NCI-H2196 (cell line): ENCODE results near the gene MPC1L.

ENCODE experiments used
- DNase-seq: peaks from one replicate; lab custom pipeline; 2025; ENCODE audit not compliant: unreplicated experiment; lab: John Stamatoyannopoulos, UW

Gene MPC1L

GRCh38 chrX:40625294-40625693 lies 2.1 kb downstream of the MPC1L start:
- no peak for DNase-seq

- DNase-seq: no peak
Observed at GRCh38 chrX:40628506-40628905, 5.3 kb downstream of the MPC1L start.

- no peak for DNase-seq
Observed at GRCh38 chrX:40632199-40632598, 9.0 kb downstream of the MPC1L start.

- DNase-seq: no peak
Observed at GRCh38 chrX:40637687-40638086, 14.5 kb downstream of the MPC1L start.

- DNase-seq: no peak
Observed at GRCh38 chrX:40644176-40644575, 20.9 kb downstream of the MPC1L start.

- DNase-seq: no peak
Observed at GRCh38 chrX:40644821-40645358, 21.7 kb downstream of the MPC1L start.

- no peak for DNase-seq
Observed at GRCh38 chrX:40646489-40647306, 23.5 kb downstream of the MPC1L start.

GRCh38 chrX:40647307-40648197 lies 24.3 kb downstream of the MPC1L start, which contains the start of gene CXorf38:
Gene CXorf38 (minus strand): TSS chrX:40647561. CDS start chrX:40647520, 41 bp downstream.
- peak; percentile 85 for DNase-seq

- DNase-seq: peak; percentile 51
Observed at GRCh38 chrX:40651620-40652223, 28.5 kb downstream of the MPC1L start.

GRCh38 chrX:40652664-40653063 lies 29.4 kb downstream of the MPC1L start:
- DNase-seq: no peak

GRCh38 chrX:40653535-40653934 lies 30.3 kb downstream of the MPC1L start:
- no peak for DNase-seq

- no peak for DNase-seq
Observed at GRCh38 chrX:40660381-40660780, 37.2 kb downstream of the MPC1L start.

- no peak for DNase-seq
Observed at GRCh38 chrX:40661489-40661888, 38.3 kb downstream of the MPC1L start.

- no peak for DNase-seq
Observed at GRCh38 chrX:40663078-40663740, 40.0 kb downstream of the MPC1L start.

- DNase-seq: no peak
Observed at GRCh38 chrX:40663880-40664630, 40.8 kb downstream of the MPC1L start.

GRCh38 chrX:40671126-40671525 lies 47.9 kb downstream of the MPC1L start:
- DNase-seq: no peak
